CD14-positive monocyte (primary cell): Measurements from ENCODE around the gene PTPRD. TPM values are rescaled to one million over a fixed set of nuclear protein-coding genes. Genes with fewer than 3 reads are reported as not detected.

Experiments
- DNase-seq, 3 donors: peaks; one replicate each; pipeline ENCODE4 v3.0.0-alpha.2; 2011 to 2022
- H2AFZ ChIP-seq: 2 replicates; pipeline ENCODE4 v1.6.0; 2012; ENCODE audit warnings: mild to moderate bottlenecking, low read depth, low read length, inconsistent platforms; ENCODE audit not compliant: insufficient read depth, poor library complexity, severe bottlenecking
- H3K27ac ChIP-seq, 2 donors: 1 replicate in 1 of 2; 2 replicates in 1 of 2; pipeline ENCODE4 v1.5.1; 2012 to 2013; ENCODE audit warnings: low read length in 2 of 2, control low read depth in 1 of 2, inconsistent platforms in 1 of 2, low read depth in 1 of 2, mild to moderate bottlenecking in 1 of 2
- H3K27me3 ChIP-seq, 2 donors: one replicate each; pipeline versions ENCODE4 v1.6.0 to v1.6.1; 2011 to 2013; ENCODE audit warnings: low read length in 2 of 2; ENCODE audit not compliant: control insufficient read depth in 2 of 2, insufficient read depth in 2 of 2
- H3K36me3 ChIP-seq, 2 donors: replicated peaks in 1 of 2; 1 replicate in 1 of 2; 2 replicates in 1 of 2; pipeline versions ENCODE4 v1.5.1 to v1.6.1; 2012 to 2013; ENCODE audit warnings: low read length in 2 of 2, control low read depth in 1 of 2, inconsistent platforms in 1 of 2, mild to moderate bottlenecking in 1 of 2; ENCODE audit not compliant: insufficient read depth in 2 of 2, control insufficient read depth in 1 of 2
- H3K4me1 ChIP-seq, 2 donors: 1 replicate in 1 of 2; 2 replicates in 1 of 2; pipeline versions ENCODE4 v1.5.1 to v1.6.1; 2012 to 2013; ENCODE audit warnings: low read length in 2 of 2, control low read depth in 1 of 2, inconsistent platforms in 1 of 2, mild to moderate bottlenecking in 1 of 2, moderate library complexity in 1 of 2; ENCODE audit not compliant: insufficient read depth in 2 of 2, control insufficient read depth in 1 of 2
- H3K4me2 ChIP-seq: replicated peaks from 2 replicates; pipeline ENCODE3; 2012; ENCODE audit warnings: low read length, moderate library complexity, mild to moderate bottlenecking; ENCODE audit not compliant: poor library complexity, severe bottlenecking; ENCODE audit errors: extremely low read depth
- H3K4me3 ChIP-seq, 3 experiments: fragments of 200-600 bp in 1 of 3; sonication (generic) in 1 of 3; replicated peaks in 1 of 3; 1 replicate in 2 of 3; 2 replicates in 1 of 3; pipeline ENCODE4 v1.5.1; 2011 to 2013; ENCODE audit warnings: low read length in 3 of 3, mild to moderate bottlenecking in 3 of 3, control low read depth in 2 of 3, low read depth in 2 of 3, inconsistent platforms in 1 of 3, moderate library complexity in 1 of 3
- H3K79me2 ChIP-seq: 2 replicates; pipeline ENCODE4 v1.6.0; 2012; ENCODE audit warnings: mild to moderate bottlenecking, control low read depth, inconsistent platforms, low read length, moderate library complexity; ENCODE audit not compliant: insufficient read depth
- H3K9ac ChIP-seq: 2 replicates; pipeline ENCODE4 v1.6.0; 2017; ENCODE audit warnings: low read length, mild to moderate bottlenecking; ENCODE audit not compliant: insufficient read depth, poor library complexity, severe bottlenecking
- H3K9me3 ChIP-seq, 2 donors: replicated peaks in 1 of 2; 1 replicate in 1 of 2; 2 replicates in 1 of 2; pipeline versions ENCODE4 v1.5.1 to v1.6.1; 2012 to 2013; ENCODE audit warnings: low read length in 2 of 2, control low read depth in 1 of 2; ENCODE audit not compliant: control insufficient read depth in 1 of 2, insufficient read depth in 1 of 2
- H4K20me1 ChIP-seq: 2 replicates; pipeline ENCODE4 v1.6.0; 2012; ENCODE audit warnings: mild to moderate bottlenecking, low read length, control low read depth, moderate library complexity; ENCODE audit not compliant: insufficient read depth
- H3K27ac Mint-ChIP-seq, 7 donors: one replicate each; pipeline ENCODE4 v1.8.0; 2020; ENCODE audit warnings: mild to moderate bottlenecking in 7 of 7, mixed read lengths in 7 of 7, moderate library complexity in 6 of 7, inconsistent platforms in 2 of 7
- H3K27me3 Mint-ChIP-seq, 3 donors: one replicate each; pipeline ENCODE4 v1.8.0; 2021 to 2022; ENCODE audit warnings: low read depth in 3 of 3, mild to moderate bottlenecking in 3 of 3, mixed read lengths in 3 of 3, moderate library complexity in 3 of 3, inconsistent platforms in 1 of 3
- H3K36me3 Mint-ChIP-seq, 2 donors: one replicate each; pipeline ENCODE4 v1.8.0; 2020; ENCODE audit warnings: mixed read lengths in 2 of 2, inconsistent platforms in 1 of 2, mild to moderate bottlenecking in 1 of 2
- H3K4me1 Mint-ChIP-seq: one replicate; pipeline ENCODE4 v1.8.0; 2020; ENCODE audit warnings: mild to moderate bottlenecking, mixed read lengths
- H3K4me3 Mint-ChIP-seq, 2 donors: one replicate each; pipeline ENCODE4 v1.8.0; 2020; ENCODE audit warnings: mild to moderate bottlenecking in 2 of 2, mixed read lengths in 2 of 2, moderate library complexity in 1 of 2
- H3K9me3 Mint-ChIP-seq, 7 donors: one replicate each; pipeline ENCODE4 v1.8.0; 2020 to 2022; ENCODE audit warnings: mixed read lengths in 7 of 7, mild to moderate bottlenecking in 6 of 7, moderate library complexity in 6 of 7, inconsistent platforms in 2 of 7
- WGBS: methylation state at CpG from one replicate; pipeline ENCODE4 v1.1.5; 2013; ENCODE audit warnings: missing lambda C conversion rate; ENCODE audit not compliant: insufficient coverage; 5-methylcytosine and 5-hydroxymethylcytosine counted together
- intact Hi-C, 2 donors: fragments of 100-400 bp; cut with micrococcal nuclease; formaldehyde crosslinking; loops; one replicate each; pipeline versions ENCODE4 v1.15.0 to v1.15.1; 2023
- polyA plus RNA-seq, 3 donors: library from polyadenylated mRNA; depleted of rRNA in 1 of 3; unstranded in 2 of 3; stranded (reverse) in 1 of 3; fragments of 300-500 nt in 2 of 3; fragments of >200 nt in 1 of 3; fragmentation: Illumina TruSeq in 2 of 3; gene quantifications; 1 replicate in 2 of 3; 2 replicates in 1 of 3; pipeline ENCODE4 v1.2.3, GENCODE V29; 2012 to 2021
- TF ChIP-seq, protein P1 (sequence below): fragments of 200-600 bp; IDR thresholded peaks from one replicate; pipeline ENCODE4 v1.8.0; 2022; ENCODE audit warnings: antibody characterized with exemption, mild to moderate bottlenecking

The PTPRD gene
- polyA plus RNA-seq, 3 donors = not detected

DNA sequence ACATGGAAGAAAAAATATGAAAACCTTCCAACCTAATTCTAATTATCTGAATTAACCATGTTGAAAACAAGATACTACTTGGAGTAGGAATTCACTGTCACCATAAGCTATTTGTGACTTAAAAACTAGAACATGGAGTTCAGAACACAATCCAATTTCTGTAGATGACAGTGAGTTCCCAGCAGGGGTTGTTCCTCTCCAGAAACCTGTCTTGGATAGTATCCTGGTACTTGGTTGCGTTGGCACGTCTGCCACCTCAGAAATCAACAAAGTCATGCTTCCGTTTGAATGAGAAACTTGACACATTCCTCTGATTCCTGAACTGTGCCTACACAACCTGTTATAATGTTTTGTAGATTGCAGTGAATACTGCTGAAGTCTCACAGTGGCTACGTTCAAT lies 2023.3 kb downstream of the PTPRD start:
- no peak for DNase-seq
- intact Hi-C loops = no loop called here
- no peak overlapping the region for H3K4me3 ChIP-seq
- Mint-ChIP-seq H3K27me3 (no peaks in the 10 kb centered on the region), H3K9me3 (peaks cover 0 to 4% (median 3%) of the 10 kb centered on the region in 7 donors), H3K27ac (no peak overlapping the region), H3K36me3 (no peaks in the 10 kb centered on the region), H3K4me1 (no peaks in the 10 kb centered on the region), H3K4me3 (no peak overlapping the region)
- H3K4me2 ChIP-seq = no peak overlapping the region
- TF ChIP-seq, protein P1, sequence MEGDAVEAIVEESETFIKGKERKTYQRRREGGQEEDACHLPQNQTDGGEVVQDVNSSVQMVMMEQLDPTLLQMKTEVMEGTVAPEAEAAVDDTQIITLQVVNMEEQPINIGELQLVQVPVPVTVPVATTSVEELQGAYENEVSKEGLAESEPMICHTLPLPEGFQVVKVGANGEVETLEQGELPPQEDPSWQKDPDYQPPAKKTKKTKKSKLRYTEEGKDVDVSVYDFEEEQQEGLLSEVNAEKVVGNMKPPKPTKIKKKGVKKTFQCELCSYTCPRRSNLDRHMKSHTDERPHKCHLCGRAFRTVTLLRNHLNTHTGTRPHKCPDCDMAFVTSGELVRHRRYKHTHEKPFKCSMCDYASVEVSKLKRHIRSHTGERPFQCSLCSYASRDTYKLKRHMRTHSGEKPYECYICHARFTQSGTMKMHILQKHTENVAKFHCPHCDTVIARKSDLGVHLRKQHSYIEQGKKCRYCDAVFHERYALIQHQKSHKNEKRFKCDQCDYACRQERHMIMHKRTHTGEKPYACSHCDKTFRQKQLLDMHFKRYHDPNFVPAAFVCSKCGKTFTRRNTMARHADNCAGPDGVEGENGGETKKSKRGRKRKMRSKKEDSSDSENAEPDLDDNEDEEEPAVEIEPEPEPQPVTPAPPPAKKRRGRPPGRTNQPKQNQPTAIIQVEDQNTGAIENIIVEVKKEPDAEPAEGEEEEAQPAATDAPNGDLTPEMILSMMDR = no peak
- no peaks in the 10 kb centered on the region for H3K36me3 ChIP-seq
- no peak overlapping the region for H3K9ac ChIP-seq
- H3K79me2 ChIP-seq = no peaks in the 10 kb centered on the region
- no peaks in the 10 kb centered on the region for H4K20me1 ChIP-seq
- no peak overlapping the region for H3K27ac ChIP-seq
- H3K9me3 ChIP-seq = no peaks in the 10 kb centered on the region
- H3K4me1 ChIP-seq = no peaks in the 10 kb centered on the region
- no peaks in the 10 kb centered on the region for H3K27me3 ChIP-seq
- no peak overlapping the region for H2AFZ ChIP-seq
- WGBS = 100% methylated on average over 3 of the region's 4 CpGs

GRCh38 chr9:8585036-8585435 lies 2027.8 kb downstream of the PTPRD start:
- Histone ChIP-seq H2AFZ (no peak overlapping the region), H3K27me3 (no peaks in the 10 kb centered on the region), H3K9ac (no peak overlapping the region), H3K4me2 (no peak overlapping the region), H3K79me2 (no peaks in the 10 kb centered on the region), H3K4me3 (no peak overlapping the region), H3K36me3 (no peaks in the 10 kb centered on the region), H3K27ac (no peak overlapping the region), H4K20me1 (no peaks in the 10 kb centered on the region), H3K9me3 (peaks cover 0 to 4% of the 10 kb centered on the region in 2 donors), H3K4me1 (no peaks in the 10 kb centered on the region)
- no peak overlapping the region for H3K27ac Mint-ChIP-seq
- no CpG with 5 or more reads among the region's 2 CpGs for WGBS
- TF ChIP-seq, protein P1 = no peak
- H3K4me3 Mint-ChIP-seq = no peak overlapping the region
- no peaks in the 10 kb centered on the region for H3K27me3 Mint-ChIP-seq
- intact Hi-C loops = no loop called here
- H3K4me1 Mint-ChIP-seq = no peaks in the 10 kb centered on the region
- H3K36me3 Mint-ChIP-seq = no peaks in the 10 kb centered on the region
- no peak for DNase-seq
- peaks cover 0 to 9% (median 2%) of the 10 kb centered on the region in 7 donors for H3K9me3 Mint-ChIP-seq
